Adrenal gland (tissue), 12 donors: ENCODE results near the gene USB1. TPM values are rescaled to one million over a fixed set of nuclear protein-coding genes. Genes with fewer than 3 reads are reported as not detected.

Source experiments
- DNase-seq, 7 donors: peaks; one replicate each; pipeline ENCODE4 v3.0.0-alpha.2; 2019 to 2020
- H3K27ac ChIP-seq, 5 donors: fragments of 200-600 bp; sonication (generic) in 4 of 5; 1 replicate in 3 of 5; 2 replicates in 2 of 5; pipeline versions ENCODE4 v1.5.1 to v1.8.0; 2016 to 2020; ENCODE audit warnings: mild to moderate bottlenecking in 1 of 5
- H3K27me3 ChIP-seq: fragments of 200-600 bp; 2 replicates; pipeline ENCODE4 v1.8.0; 2021
- H3K36me3 ChIP-seq, 2 donors: fragments of 200-600 bp; replicated peaks in 1 of 2; 1 replicate in 1 of 2; 2 replicates in 1 of 2; pipeline versions ENCODE4 v1.5.1 to v1.8.0; 2018 to 2022
- H3K4me1 ChIP-seq, 2 donors: fragments of 200-600 bp; replicated peaks in 1 of 2; 1 replicate in 1 of 2; 2 replicates in 1 of 2; pipeline versions ENCODE4 v1.5.1 to v1.8.0; 2018 to 2021
- H3K4me3 ChIP-seq, 4 donors: fragments of 200-600 bp; sonication (generic) in 3 of 4; one replicate each; pipeline ENCODE4 v1.5.1; 2016 to 2018
- H3K9me3 ChIP-seq, 3 donors: fragments of 200-600 bp; sonication (generic) in 1 of 3; replicated peaks in 1 of 3; 1 replicate in 2 of 3; 2 replicates in 1 of 3; pipeline versions ENCODE4 v1.5.1 to v1.8.0; 2016 to 2021
- CTCF ChIP-seq, 6 experiments: fragments of 450-650 bp in 4 of 6; fragments of 200-600 bp in 2 of 6; sonication (generic) in 1 of 6; IDR thresholded peaks; 1 replicate in 5 of 6; 2 replicates in 1 of 6; pipeline versions ENCODE4 v1.5.1 to v1.8.0; 2016 to 2021; ENCODE audit warnings: antibody characterized with exemption in 6 of 6, mild to moderate bottlenecking in 2 of 6, moderate library complexity in 1 of 6
- POLR2A ChIP-seq, 2 donors: fragments of 450-650 bp; IDR thresholded peaks; one replicate each; pipeline ENCODE4 v1.6.1; 2017; ENCODE audit warnings: antibody characterized with exemption in 2 of 2, mild to moderate bottlenecking in 2 of 2, moderate library complexity in 1 of 2
- WGBS, 4 donors: extraction: QIAGEN DNeasy Blood & Tissue Kit in 2 of 4; methylation state at CpG; one replicate each; pipeline versions ENCODE4 v1.1.5 to v1.1.7; 2013 to 2017; 5-methylcytosine and 5-hydroxymethylcytosine counted together
- intact Hi-C, 2 donors: fragments of 100-400 bp; cut with DNase I; formaldehyde crosslinking; loops; one replicate each; pipeline versions ENCODE4 v1.14.1 to v1.15.0; 2022 to 2023
- polyA plus RNA-seq, 3 donors: library from polyadenylated mRNA; stranded (reverse); fragments of 200-250 nt in 2 of 3; fragments of 350-450 nt in 1 of 3; fragmentation: Illumina TruSeq in 1 of 3; extraction: RNeasy Lipid Tissue Mini Kit (QIAGEN cat#74804) in 1 of 3; gene quantifications; one replicate each; pipeline ENCODE4 v1.2.3, GENCODE V29; 2013 to 2014
- total RNA-seq, 9 donors: library from RNA; depleted of rRNA in 4 of 9; stranded (reverse); fragments of >200 nt in 4 of 9; fragments of 120-200 nt in 1 of 9; fragmentation: NEBNext Ultra II Directional in 1 of 9; extraction: Animal tissue kit (Norgen Biotek cat#: 25700) in 1 of 9; gene quantifications; one replicate each; pipeline versions ENCODE4 v1.1.0 to v1.2.4, GENCODE V29; 2013 to 2023
- donor health status: healthy with polysubstance abuse.
- donor health status: Bipolar disorder and iron deficiency.
- donor health status: DM: yes; HTN: yes; CAD: no.
- donor health status: DM: no; HTN: no; CAD: no.
- donor health status: DM: no; HTN: no; CAD: no.
- donor health status: DM: yes; HTN: yes; CAD: no.

Gene USB1
- total and polyA plus RNA-seq, 12 donors: 26.9 to 273 (median 48.3) TPM

- H3K27me3 ChIP-seq: no peaks in the 10 kb centered on the region
- no peak for TF ChIP-seq CTCF (IDR thresholded peaks at IDR 0.05)
- DNase-seq: peak in 1 of 7 donors; percentile 38
- no peak overlapping the region for H3K4me3 ChIP-seq
- WGBS, 4 donors: 70 to 76% (median 73%) methylated on average over 11 of the region's 11 CpGs
- H3K9me3 ChIP-seq: no peaks in the 10 kb centered on the region
- peaks cover 0 to 36% of the 10 kb centered on the region in 2 donors for H3K36me3 ChIP-seq
- H3K4me1 ChIP-seq: peaks cover 5 to 11% of the 10 kb centered on the region in 2 donors
- intact Hi-C loops: no loop called here
- no peak overlapping the region for H3K27ac ChIP-seq
Observed at GRCh38 chr16:58009856-58010416, 8.7 kb downstream of the USB1 start.

GRCh38 chr16:58010886-58011285, 9.7 kb downstream of the USB1 start:
- Histone ChIP-seq H3K36me3 (peaks cover 0 to 36% of the 10 kb centered on the region in 2 donors), H3K4me3 (no peak overlapping the region), H3K9me3 (no peaks in the 10 kb centered on the region), H3K27ac (no peak overlapping the region), H3K4me1 (peaks cover 4 to 5% of the 10 kb centered on the region in 2 donors), H3K27me3 (no peaks in the 10 kb centered on the region)
- 85 to 88% (median 86%) methylated on average over 3 of the region's 3 CpGs for WGBS, 4 donors
- DNase-seq: no peak
- TF ChIP-seq CTCF (IDR thresholded peaks at IDR 0.05) (no peak), POLR2A (IDR thresholded peaks at IDR 0.05) (no peak)
- intact Hi-C loops: no loop called here

- WGBS, 4 donors: 77 to 95% (median 90%) methylated on average over 3 of the region's 3 CpGs
- Histone ChIP-seq H3K27ac (no peak overlapping the region), H3K4me3 (no peak overlapping the region), H3K9me3 (no peaks in the 10 kb centered on the region), H3K27me3 (no peaks in the 10 kb centered on the region), H3K4me1 (peaks cover 4 to 5% of the 10 kb centered on the region in 2 donors), H3K36me3 (peaks cover 0 to 36% of the 10 kb centered on the region in 2 donors)
- DNase-seq: no peak
- no peak for TF ChIP-seq CTCF (IDR thresholded peaks at IDR 0.05)
- TF ChIP-seq POLR2A (IDR thresholded peaks at IDR 0.05): no peak
- intact Hi-C loops: no loop called here
Observed at GRCh38 chr16:58011652-58012051, 10.4 kb downstream of the USB1 start.

GRCh38 chr16:58012481-58012880, 11.3 kb downstream of the USB1 start:
- Histone ChIP-seq H3K27ac (no peak overlapping the region), H3K36me3 (peaks cover 0 to 44% of the 10 kb centered on the region in 2 donors), H3K9me3 (no peaks in the 10 kb centered on the region), H3K27me3 (no peaks in the 10 kb centered on the region), H3K4me3 (no peak overlapping the region), H3K4me1 (peaks cover 4 to 5% of the 10 kb centered on the region in 2 donors)
- no peak for DNase-seq
- WGBS, 4 donors: 73 to 86% (median 83%) methylated on average over 9 of the region's 9 CpGs
- TF ChIP-seq POLR2A (IDR thresholded peaks at IDR 0.05) (no peak), CTCF (IDR thresholded peaks at IDR 0.05) (no peak)
- intact Hi-C loops: no loop called here
